H1 (cell line): Measurements from ENCODE around the gene C1orf87. TPM values are rescaled to one million over a fixed set of nuclear protein-coding genes. Genes with fewer than 3 reads are reported as not detected.

Source experiments
- polyA plus RNA-seq, 7 experiments: library from polyadenylated mRNA; depleted of rRNA in 3 of 7; stranded (reverse) in 5 of 7; unstranded in 2 of 7; fragments of >200 nt in 5 of 7; fragments of 200-250 nt in 2 of 7; gene quantifications; 1 replicate in 5 of 7; 2 replicates in 1 of 7; 4 replicates in 1 of 7; pipeline versions ENCODE4 v1.2.1 to v1.2.3, GENCODE V29; 2011 to 2013; ENCODE audit warnings: missing spikeins in 2 of 7, mixed read lengths in 2 of 7
- small RNA-seq: library from polyadenylated mRNA; stranded (forward); fragments of <200 nt; extraction: miRNeasy Mini kit (QIAGEN cat#:217004); gene quantifications from one replicate; pipeline ENCODE3, GENCODE V24; 2013; ENCODE audit not compliant: insufficient read depth
- total RNA-seq: library from RNA; stranded (reverse); fragmentation: NEBNext Ultra II Directional; extraction: Animal tissue kit (Norgen Biotek cat#: 25700); gene quantifications from 2 replicates; pipeline ENCODE4 v1.2.1, GENCODE V29; 2021

The C1orf87 gene
- total and polyA plus RNA-seq, 2 of the 8 experiments (the other 6 are each of a cell fraction or from before 2014, with no cell fraction given), result 0.41 TPM; not detected in 1

Small RNA genes lying within 50 kb of the gene (small RNA-seq; reads per million reads assigned to genes)
- gene RN7SL475P, result not detected

Other genes with a start within 250 kb of the C1orf87 start
- 2.1 and 2.2 TPM in 2 replicates for gene CYP2J2, start 147.0 kb downstream of the C1orf87 start, total RNA-seq
- gene CYP2J2, start 147.0 kb downstream of the C1orf87 start, polyA plus RNA-seq (2011; rRNA removed), result 0.49 and 0.59 TPM in 2 replicates